K562 (cell line): ENCODE data around the gene PPDPF. TPM values are rescaled to one million over a fixed set of nuclear protein-coding genes. Genes with fewer than 3 reads are reported as not detected.
A peak's percentile ranks its signal among the peaks of the same experiment; 100 is the strongest.

Source experiments
- ATAC-seq: fragments of 200-7000 bp; cut with Tn5 transposase; 3 replicates; pipeline ENCODE4 v1.9.1; 2020; ENCODE audit warnings: moderate library complexity
- BruUV-seq: library from RNA; stranded (reverse); fragments of 400-500 nt; replicated peaks from 2 replicates; lab custom pipeline; 2021; lab: Mats Ljungman, UMichigan
- CTCF ChIA-PET: fragments of 300-600 bp; formaldehyde crosslinking; extraction: SDS; loops from one replicate; lab custom pipeline; 2021; ENCODE audit warnings: low intra/inter-chr PET ratio; lab: Yijun Ruan, JAX
- POLR2A ChIA-PET: fragments of 300-600, 350-650 bp; sonication (Branson Sonifier 250); formaldehyde crosslinking; extraction: SDS; loops from one replicate; lab custom pipeline; 2021; ENCODE audit warnings: antibody characterized with exemption, inconsistent platforms; lab: Yijun Ruan, JAX
- DNase-seq, 4 experiments: peaks; one replicate each; pipeline versions ENCODE4 v3.0.0 to v3.0.0-alpha.2; 2011 to 2018; ENCODE audit warnings: low spot score in 3 of 4, mixed read lengths in 3 of 4; ENCODE audit errors: extremely low read depth in 1 of 4
- FAIRE-seq: peaks from 2 replicates; lab custom pipeline; 2011; peaks lifted over from hg19 to GRCh38; lab: Jason Lieb, UNC
- H2AFZ ChIP-seq: 2 replicates; pipeline ENCODE4 v1.6.0; 2011; ENCODE audit warnings: low read depth, low read length, control low read depth, inconsistent platforms
- H3K27ac ChIP-seq: fragments of 200-600 bp; 3 replicates; pipeline ENCODE4 v1.8.0; 2011; ENCODE audit warnings: low read depth, mild to moderate bottlenecking, control low read depth, inconsistent platforms, low read length, moderate library complexity, mixed read lengths; ENCODE audit errors: extremely low read depth
- H3K27me3 ChIP-seq, 2 experiments: fragments of 300-600 bp in 1 of 2; 2 replicates in 1 of 2; 3 replicates in 1 of 2; pipeline versions ENCODE4 v1.6.0 to v1.8.0; 2011; ENCODE audit warnings: inconsistent platforms in 2 of 2, low read length in 2 of 2, mild to moderate bottlenecking in 1 of 2, mixed read lengths in 1 of 2, moderate library complexity in 1 of 2; ENCODE audit not compliant: control insufficient read depth in 2 of 2, insufficient read depth in 2 of 2
- H3K36me3 ChIP-seq: fragments of 300-600 bp; 3 replicates; pipeline ENCODE4 v1.8.0; 2011; ENCODE audit warnings: mild to moderate bottlenecking, low read length, inconsistent platforms; ENCODE audit not compliant: control insufficient read depth, insufficient read depth
- H3K4me1 ChIP-seq, 2 experiments: fragments of 200-600 bp in 1 of 2; replicated peaks in 1 of 2; 2 replicates in 1 of 2; 3 replicates in 1 of 2; pipeline versions ENCODE4 v1.5.1 to v1.8.0; 2011; ENCODE audit warnings: inconsistent platforms in 2 of 2, low read length in 2 of 2, mild to moderate bottlenecking in 1 of 2, mixed read lengths in 1 of 2, moderate library complexity in 1 of 2; ENCODE audit not compliant: control insufficient read depth in 2 of 2, insufficient read depth in 2 of 2
- H3K4me2 ChIP-seq: 2 replicates; pipeline ENCODE4 v1.6.1; 2011; ENCODE audit warnings: low read length, control low read depth, inconsistent platforms, mixed read lengths; ENCODE audit not compliant: insufficient read depth
- H3K4me3 ChIP-seq: fragments of 200-600 bp; sonication (generic), shearing (Covaris generic); 2 replicates; pipeline ENCODE4 v1.5.1; 2016; ENCODE audit warnings: control low read depth, inconsistent platforms
- H3K79me2 ChIP-seq: fragments of 200-600 bp; 3 replicates; pipeline ENCODE4 v1.8.0; 2011; ENCODE audit warnings: low read length, inconsistent platforms; ENCODE audit not compliant: control insufficient read depth, insufficient read depth
- H3K9ac ChIP-seq, 2 experiments: 2 replicates each; pipeline versions ENCODE4 v1.6.0 to v1.6.1; 2011; ENCODE audit warnings: low read depth in 2 of 2, low read length in 2 of 2, control low read depth in 1 of 2, inconsistent platforms in 1 of 2, mild to moderate bottlenecking in 1 of 2, mixed read lengths in 1 of 2; ENCODE audit not compliant: insufficient read depth in 1 of 2
- H3K9me1 ChIP-seq: one replicate; pipeline ENCODE4 v1.6.0; 2011; ENCODE audit warnings: inconsistent platforms, mild to moderate bottlenecking, low read length, moderate library complexity; ENCODE audit not compliant: control insufficient read depth, insufficient read depth
- H3K9me3 ChIP-seq: replicated peaks from 2 replicates; pipeline ENCODE4 v1.5.1; 2011; ENCODE audit warnings: low read depth, low read length, inconsistent platforms; ENCODE audit not compliant: control insufficient read depth, insufficient read depth
- H4K20me1 ChIP-seq: replicated peaks from 2 replicates; pipeline ENCODE4 v1.6.1; 2011; ENCODE audit warnings: low read length, inconsistent platforms, mixed read lengths; ENCODE audit not compliant: control insufficient read depth, insufficient read depth
- DMBX1 ChIP-seq: fragments of 250-450 bp; sonication (Bioruptor Pico); IDR thresholded peaks from 2 replicates; pipeline ENCODE4 v1.8.0; 2022; ENCODE audit warnings: inconsistent platforms, mild to moderate bottlenecking, moderate library complexity, borderline replicate concordance
- MCM5 ChIP-seq: fragments of 450-650 bp; IDR thresholded peaks from 2 replicates; pipeline ENCODE4 v1.6.1; 2016; ENCODE audit warnings: low read depth
- NBN ChIP-seq: fragments of 450-650 bp; IDR thresholded peaks from 2 replicates; pipeline ENCODE4 v1.6.1; 2016; ENCODE audit warnings: low read depth, mild to moderate bottlenecking
- TBP ChIP-seq: optimal IDR thresholded peaks from 2 replicates; pipeline ENCODE3; 2011; ENCODE audit warnings: low read depth, low read length, improper control_type of control experiment
- TFE3 ChIP-seq: fragments of 450-650 bp; formaldehyde crosslinking; IDR thresholded peaks from 2 replicates; pipeline ENCODE4 v1.4.0; 2020; ENCODE audit warnings: mild to moderate bottlenecking, mixed read lengths
- TSC22D4 ChIP-seq: fragments of 450-650 bp; IDR thresholded peaks from 2 replicates; pipeline ENCODE4 v1.6.1; 2016; ENCODE audit warnings: missing genetic modification characterization, missing biosample characterization, control low read depth
- ZBED1 ChIP-seq: IDR thresholded peaks from 2 replicates; pipeline ENCODE4 v1.6.1; 2014
- ZNF24 ChIP-seq: fragments of 450-650 bp; IDR thresholded peaks from 2 replicates; pipeline ENCODE4 v1.6.1; 2016
- ZNF431 ChIP-seq: sonication (generic); formaldehyde crosslinking; IDR thresholded peaks from 2 replicates; pipeline ENCODE4 v1.8.0; 2022; ENCODE audit warnings: mild to moderate bottlenecking, missing genetic modification reagents
- WGBS: fragments of 100-300 bp; shearing (Covaris generic); methylation state at CpG from one replicate; pipeline ENCODE4 v1.1.6; 2016; ENCODE audit warnings: low coverage, mixed read lengths; ENCODE audit not compliant: insufficient coverage; ENCODE audit errors: missing lambda C conversion rate; 5-methylcytosine and 5-hydroxymethylcytosine counted together
- in situ Hi-C: fragments of 300-500 bp; cut with MboI; formaldehyde crosslinking; loops from 4 replicates; pipeline ENCODE4 v1.15.0; 2018; ENCODE audit warnings: inconsistent platforms, mixed read lengths
- intact Hi-C: fragments of 100-400 bp; cut with micrococcal nuclease; formaldehyde crosslinking; loops from 2 replicates; pipeline ENCODE4 v1.14.2; 2022
- polyA plus RNA-seq, 8 experiments: library from polyadenylated mRNA; depleted of rRNA in 4 of 8; stranded (reverse) in 5 of 8; unstranded in 3 of 8; fragments of >200 nt; fragmentation: Nextera tagmentation in 2 of 8; fragmentation: Illumina TruSeq in 1 of 8; extraction: Ambion mirVana in 2 of 8; extraction: Trizol in 1 of 8; gene quantifications; 2 replicates each; pipeline versions ENCODE4 v1.2.1 to v1.2.3, GENCODE V29; 2011 to 2014; ENCODE audit warnings: inconsistent platforms in 1 of 8, missing spikeins in 1 of 8
- total RNA-seq, 7 experiments: library from RNA; depleted of rRNA in 6 of 7; stranded (reverse); fragments of >200 nt in 6 of 7; fragmentation: Illumina TruSeq in 2 of 7; extraction: Trizol in 2 of 7; gene quantifications; 2 replicates each; pipeline versions ENCODE4 v1.2.1 to v1.2.3, GENCODE V29; 2011 to 2021; ENCODE audit warnings: low replicate concordance in 1 of 7
- TF ChIP-seq, protein P1 (sequence below): fragments of 450-650 bp; IDR thresholded peaks from 2 replicates; pipeline ENCODE4 v1.6.1; 2016; ENCODE audit warnings: antibody characterized with exemption
- TF ChIP-seq, protein P2 (sequence below): IDR thresholded peaks from 2 replicates; pipeline ENCODE4 v1.6.1; 2011; ENCODE audit not compliant: insufficient read length; ENCODE audit errors: extremely low read depth

The PPDPF gene
- total and polyA plus RNA-seq, 9 of the 15 experiments (the other 6 are each of a cell fraction or from before 2014, with no cell fraction given) = 0.77 to 233 (median 10.5) TPM

DNA sequence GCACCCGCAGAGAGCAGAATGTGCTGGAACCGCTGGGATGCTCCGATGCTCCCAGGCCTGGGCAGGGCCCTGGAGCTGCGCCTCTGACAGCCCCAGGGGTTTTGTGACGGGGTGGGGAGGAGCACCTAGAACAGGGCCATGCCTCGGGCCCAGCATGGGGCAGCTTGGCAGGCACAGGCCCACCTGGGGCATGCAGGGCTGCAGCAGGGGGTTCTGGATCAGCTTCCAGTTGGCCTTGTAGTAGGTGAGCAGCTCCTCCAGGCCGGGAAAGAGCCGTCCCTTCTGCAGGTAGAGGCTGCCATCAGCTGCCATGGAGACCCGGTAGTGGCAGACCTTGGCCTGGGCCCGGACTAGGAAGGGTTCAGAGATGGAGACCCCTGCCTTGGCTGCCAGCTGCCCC lies 22.6 kb downstream of the PPDPF start:
- peaks cover 0 to 91% of the 10 kb centered on the region in 2 experiments; a peak in 3 of 5 replicates for H3K4me1 ChIP-seq
- no TSS peak for BruUV-seq
- H3K79me2 ChIP-seq = no peaks in the 10 kb centered on the region
- 27% methylated on average over 8 of the region's 10 CpGs for WGBS
- in situ Hi-C loops = no loop called here
- ChIA-PET CTCF (interaction anchor here (0.7 kb wide), 1 partner anchor 164 kb away, joined by 9 read pairs; no protein-coding TSS in a partner anchor), POLR2A (interaction anchor here (0.8 to 1.6 kb wide), 3 partner anchors 11 to 34 kb away, joined by 3 to 4 read pairs (median 3); partner anchors contain the start of gene PPDPF)
- H4K20me1 ChIP-seq = peaks cover 3% of the 10 kb centered on the region
- H3K9ac ChIP-seq = no peak overlapping the region
- intact Hi-C loops = no loop called here
- H3K4me3 ChIP-seq = no peak overlapping the region
- DNase-seq (no peak), ATAC-seq (no peak), FAIRE-seq (no peak)
- H3K9me3 ChIP-seq = no peaks in the 10 kb centered on the region
- H2AFZ ChIP-seq = no peak overlapping the region
- no peaks in the 10 kb centered on the region for H3K36me3 ChIP-seq
- H3K4me2 ChIP-seq = no peak overlapping the region
- no peak for TF ChIP-seq DMBX1 (CRISPR knock-in tag)
- TF ChIP-seq ZNF431 (CRISPR knock-in tag) = peak; percentile 86
- peaks cover 0 to 45% of the 10 kb centered on the region in 2 experiments; a peak in 4 of 5 replicates for H3K27me3 ChIP-seq
- no peaks in the 10 kb centered on the region for H3K9me1 ChIP-seq
- no peak overlapping the region for H3K27ac ChIP-seq

GRCh38 chr20:63543733-63544132 lies 23.2 kb downstream of the PPDPF start:
- ATAC-seq (no peak), DNase-seq (no peak), FAIRE-seq (peak; percentile 56)
- no peaks in the 10 kb centered on the region for H3K9me1 ChIP-seq
- in situ Hi-C loops (no loop called here), intact Hi-C loops (no loop called here)
- no peak overlapping the region for H3K4me3 ChIP-seq
- CTCF ChIA-PET = interaction anchor here (0.7 kb wide), 1 partner anchor 163 kb away, joined by 9 read pairs; no protein-coding TSS in a partner anchor
- peaks cover 0 to 92% of the 10 kb centered on the region in 2 experiments; a peak in 3 of 5 replicates for H3K4me1 ChIP-seq
- H4K20me1 ChIP-seq = peaks cover 3% of the 10 kb centered on the region
- H2AFZ ChIP-seq = no peak overlapping the region
- no peak overlapping the region for H3K9ac ChIP-seq
- H3K9me3 ChIP-seq = no peaks in the 10 kb centered on the region
- no TSS peak for BruUV-seq
- no peaks in the 10 kb centered on the region for H3K79me2 ChIP-seq
- no peaks in the 10 kb centered on the region for H3K36me3 ChIP-seq
- peaks cover 0 to 47% of the 10 kb centered on the region in 2 experiments; a peak in 4 of 5 replicates for H3K27me3 ChIP-seq
- POLR2A ChIA-PET = interaction anchor here (1.3 kb wide), 1 partner anchor 33 kb away, joined by 3 read pairs; no protein-coding TSS in a partner anchor
- no peak overlapping the region for H3K27ac ChIP-seq
- H3K4me2 ChIP-seq = no peak overlapping the region
- 23% methylated on average over 5 of the region's 6 CpGs for WGBS
- TF ChIP-seq, protein P1, sequence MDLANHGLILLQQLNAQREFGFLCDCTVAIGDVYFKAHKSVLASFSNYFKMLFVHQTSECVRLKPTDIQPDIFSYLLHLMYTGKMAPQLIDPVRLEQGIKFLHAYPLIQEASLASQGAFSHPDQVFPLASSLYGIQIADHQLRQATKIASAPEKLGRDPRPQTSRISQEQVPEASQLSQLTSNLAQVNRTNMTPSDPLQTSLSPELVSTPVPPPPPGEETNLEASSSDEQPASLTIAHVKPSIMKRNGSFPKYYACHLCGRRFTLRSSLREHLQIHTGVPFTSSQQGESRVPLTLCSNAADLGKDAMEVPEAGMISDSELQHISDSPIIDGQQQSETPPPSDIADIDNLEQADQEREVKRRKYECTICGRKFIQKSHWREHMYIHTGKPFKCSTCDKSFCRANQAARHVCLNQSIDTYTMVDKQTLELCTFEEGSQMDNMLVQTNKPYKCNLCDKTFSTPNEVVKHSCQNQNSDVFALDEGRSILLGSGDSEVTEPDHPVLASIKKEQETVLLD = peak; percentile 16; the same call in 1 of the 2 replicates
- TF ChIP-seq TSC22D4 = peak; percentile 98
- TF ChIP-seq ZBED1 = no peak
- peak; percentile 100 for TF ChIP-seq ZNF24
- TF ChIP-seq, protein P2, sequence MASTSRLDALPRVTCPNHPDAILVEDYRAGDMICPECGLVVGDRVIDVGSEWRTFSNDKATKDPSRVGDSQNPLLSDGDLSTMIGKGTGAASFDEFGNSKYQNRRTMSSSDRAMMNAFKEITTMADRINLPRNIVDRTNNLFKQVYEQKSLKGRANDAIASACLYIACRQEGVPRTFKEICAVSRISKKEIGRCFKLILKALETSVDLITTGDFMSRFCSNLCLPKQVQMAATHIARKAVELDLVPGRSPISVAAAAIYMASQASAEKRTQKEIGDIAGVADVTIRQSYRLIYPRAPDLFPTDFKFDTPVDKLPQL = no peak
- no peak for TF ChIP-seq TFE3 (CRISPR knock-in tag)
- no peak for TF ChIP-seq NBN
- TF ChIP-seq TBP = no peak
- no peak for TF ChIP-seq MCM5
